HG03520 (cell line): ENCODE data around the gene NGRN.

Source experiments
- ATAC-seq: cut with Tn5 transposase; IDR thresholded peaks from one replicate; pipeline ENCODE4 v1.9.1; 2021; ENCODE audit warnings: mild to moderate bottlenecking, moderate library complexity; ENCODE audit not compliant: unreplicated experiment

Gene NGRN

GRCh38 chr15:90265271-90266060 is at the start of gene NGRN:
Gene NGRN (plus strand): TSS chr15:90265672. CDS start chr15:90265713, 41 bp downstream.
- peak; percentile 85 for ATAC-seq

DNA sequence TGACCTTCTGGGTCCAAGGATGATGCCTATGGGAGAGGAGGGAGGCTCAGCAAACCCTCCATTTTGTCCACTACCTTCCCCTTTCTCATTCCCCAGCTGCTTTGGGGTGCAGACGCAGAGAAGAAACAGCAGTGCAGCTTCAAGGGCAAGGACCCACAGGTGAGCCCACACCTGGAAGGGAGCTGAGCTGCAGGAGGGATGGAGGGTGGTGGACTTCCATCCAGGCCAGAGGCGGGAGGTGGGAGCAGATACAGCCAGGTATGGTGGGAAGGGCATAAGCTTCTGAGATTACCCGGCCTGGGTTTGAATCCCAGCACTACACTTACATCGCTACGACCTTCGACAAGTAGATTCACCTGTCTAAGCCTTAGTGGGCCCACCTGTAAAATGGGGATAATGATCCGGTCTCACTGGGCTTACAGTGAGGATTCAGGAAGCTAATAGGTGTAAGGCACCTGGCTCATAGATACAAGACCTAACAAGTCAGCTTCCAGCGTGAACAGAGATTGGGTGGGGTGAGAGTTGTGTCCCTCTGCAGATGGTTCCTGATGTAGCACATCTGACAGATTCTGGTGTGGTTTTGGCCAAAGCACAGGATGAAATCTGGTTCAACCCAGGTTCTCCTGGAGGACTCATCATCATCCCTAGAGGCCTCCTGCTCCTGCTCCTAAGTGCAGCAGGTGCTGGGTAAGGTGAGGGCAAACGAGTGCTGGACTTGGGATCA is 47.6 kb upstream of the NGRN start:
- no peak for ATAC-seq

GRCh38 chr15:90219421-90220141 is 45.9 kb upstream of the NGRN start:
- no peak for ATAC-seq

GRCh38 chr15:90221246-90221900 is 44.1 kb upstream of the NGRN start:
- ATAC-seq = no peak

DNA sequence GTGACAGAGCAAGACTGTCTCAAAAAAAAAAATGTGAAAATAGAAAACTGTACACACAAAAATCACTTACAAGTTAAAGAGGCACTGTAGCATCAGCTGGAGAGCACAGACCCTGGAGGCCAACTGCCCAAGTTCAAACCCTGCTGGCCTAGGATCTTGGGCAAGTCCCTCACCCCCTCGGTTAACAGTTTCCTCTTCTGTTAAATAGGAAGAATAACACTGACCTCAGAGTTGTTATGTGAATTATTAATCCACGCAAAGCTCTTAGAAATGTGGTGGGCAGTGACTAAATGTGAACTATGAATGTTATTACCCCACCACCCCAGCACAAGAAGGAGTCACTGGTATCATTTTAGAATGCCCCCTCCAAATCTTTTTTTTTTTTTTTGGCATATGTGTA is 42.9 kb upstream of the NGRN start:
- ATAC-seq = no peak

- no peak for ATAC-seq
Measured at GRCh38 chr15:90223441-90224165, 41.9 kb upstream of the NGRN start.

GRCh38 chr15:90225047-90225446 is 40.4 kb upstream of the NGRN start:
- ATAC-seq = no peak

- ATAC-seq = no peak
Measured at GRCh38 chr15:90225504-90226234, 39.8 kb upstream of the NGRN start.

DNA sequence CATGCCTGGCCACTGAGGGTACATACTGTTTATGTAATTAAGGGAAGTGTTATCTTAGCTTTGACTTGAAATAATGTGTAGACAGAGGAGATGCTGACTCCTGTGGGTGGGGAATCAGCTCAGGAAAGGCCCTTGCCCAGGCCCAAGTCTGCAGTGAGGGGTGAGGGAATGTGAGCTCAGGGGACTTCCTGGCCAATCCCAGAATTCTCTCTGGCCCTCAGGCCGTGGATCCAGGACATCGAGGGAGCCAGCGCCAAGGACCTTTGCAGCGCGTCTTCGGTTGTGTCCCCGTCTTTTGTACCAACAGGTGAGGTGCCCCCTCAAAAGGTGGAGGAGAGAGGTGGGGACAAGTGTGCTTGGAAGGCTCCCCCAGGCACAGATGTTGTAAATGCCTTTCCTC is 38.1 kb upstream of the NGRN start:
- ATAC-seq = no peak

- no peak for ATAC-seq
Measured at GRCh38 chr15:90227816-90228772, 37.4 kb upstream of the NGRN start.

GRCh38 chr15:90228960-90229359 is 36.5 kb upstream of the NGRN start:
- ATAC-seq = no peak

GRCh38 chr15:90230071-90230494 is 35.4 kb upstream of the NGRN start:
- ATAC-seq = no peak

GRCh38 chr15:90230610-90231009 is 34.9 kb upstream of the NGRN start:
- no peak for ATAC-seq

- no peak for ATAC-seq
Measured at GRCh38 chr15:90231028-90232017, 34.1 kb upstream of the NGRN start.

GRCh38 chr15:90232196-90232595 is 33.3 kb upstream of the NGRN start:
- no peak for ATAC-seq

GRCh38 chr15:90232941-90233386 is 32.5 kb upstream of the NGRN start:
- ATAC-seq = no peak

DNA sequence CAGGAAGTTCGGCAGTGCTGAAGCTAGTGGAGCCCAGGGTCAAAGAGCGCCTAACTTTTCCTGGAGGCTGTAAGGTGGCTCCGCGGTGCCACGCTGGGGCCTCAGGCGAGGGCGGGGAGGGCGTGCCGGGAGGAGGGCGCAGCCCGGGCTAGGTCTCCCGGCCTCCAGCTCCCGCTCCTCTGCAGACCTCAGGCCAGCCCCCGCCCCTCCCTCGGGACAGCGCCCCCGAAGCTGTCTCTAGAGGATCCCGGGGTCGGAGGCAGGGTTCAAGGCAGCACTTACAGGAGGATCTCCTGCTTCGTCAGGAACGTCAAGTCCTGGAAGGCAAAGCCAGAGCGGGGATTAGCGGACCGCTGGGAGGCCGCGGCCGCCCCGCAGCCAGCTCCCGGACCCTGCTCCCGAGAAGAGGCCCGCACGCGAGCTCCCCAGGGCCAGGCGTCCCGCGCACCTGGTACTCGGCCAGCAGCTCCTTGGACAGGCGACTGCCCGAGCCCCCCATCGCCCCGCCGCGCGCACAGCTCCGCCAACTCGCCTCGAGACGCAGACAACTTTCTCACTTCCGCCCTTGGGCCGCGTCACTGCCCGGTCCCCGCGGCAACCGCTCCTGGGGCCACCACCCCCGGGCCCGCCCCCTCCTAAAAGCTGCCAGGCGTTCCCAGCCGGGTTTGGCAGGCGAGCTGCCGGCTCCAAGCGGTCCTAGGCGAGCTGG is 31.9 kb upstream of the NGRN start, which contains the start of gene CIB1:
Gene CIB1, minus strand, starts transcription at position 555 of the 709 bp plus-strand sequence. Its CDS starts 56 bp downstream, at position 499.
- ATAC-seq = peak; percentile 83
